ENCODE results near the gene USP46.

GRCh38 chr4:52657618-52658501 is 1.2 kb downstream of the USP46 start:
- no peak for TF ChIP-seq CTCF (IDR thresholded peaks at IDR 0.05 in 8 of 11, conservative IDR thresholded peaks at IDR 0.05 in 3 of 11)
- TF ChIP-seq POLR2AphosphoS5 (IDR thresholded peaks at IDR 0.05) = no peak
- TF ChIP-seq POLR2A (IDR thresholded peaks at IDR 0.05) = no peak

Data from spleen (tissue), 7 donors.